GM12878 (cell line): ENCODE measurements around the gene EPB41L2. TPM values are rescaled to one million over a fixed set of nuclear protein-coding genes. Genes with fewer than 3 reads are reported as not detected.

ENCODE experiments used
- ATAC-seq: fragments of 200-7000 bp; cut with Tn5 transposase; 3 replicates; pipeline ENCODE4 v1.9.1; 2020; ENCODE audit warnings: mild to moderate bottlenecking, moderate library complexity
- BruUV-seq: library from RNA; stranded (reverse); fragments of 400-500 nt; replicated peaks from 2 replicates; lab custom pipeline; 2021; lab: Mats Ljungman, UMichigan
- CTCF ChIA-PET: fragments of 300-600 bp; sonication (Branson Sonifier 250); formaldehyde crosslinking; extraction: SDS; loops from one replicate; lab custom pipeline; 2021; ENCODE audit warnings: inconsistent platforms; lab: Yijun Ruan, JAX
- POLR2A ChIA-PET: fragments of 350-600 bp; formaldehyde crosslinking; extraction: SDS; loops from one replicate; lab custom pipeline; 2021; ENCODE audit warnings: inconsistent platforms; lab: Charles Lee
- RAD21 ChIA-PET: fragments of 300-600 bp; sonication (Branson Sonifier 250); formaldehyde crosslinking; loops from one replicate; lab custom pipeline; 2023; ENCODE audit warnings: antibody characterized with exemption; ENCODE audit not compliant: unreplicated experiment; lab: Charles Lee
- SMC1A ChIA-PET: fragments of 300-600 bp; sonication (Branson Sonifier 250); formaldehyde crosslinking; loops from one replicate; lab custom pipeline; 2023; ENCODE audit not compliant: unreplicated experiment, uncharacterized antibody; lab: Charles Lee
- DNase-seq: peaks from one replicate; pipeline ENCODE4 v3.0.0-alpha.2; 2011; ENCODE audit warnings: low read depth, low spot score
- FAIRE-seq: peaks from 3 replicates; lab custom pipeline; 2011; peaks lifted over from hg19 to GRCh38; lab: Jason Lieb, UNC
- H2AFZ ChIP-seq: 2 replicates; pipeline ENCODE4 v1.6.0; 2011; ENCODE audit warnings: low read depth, low read length, control low read depth; ENCODE audit not compliant: control insufficient read depth
- H3K27ac ChIP-seq: 2 replicates; pipeline ENCODE4 v1.5.1; 2011; ENCODE audit warnings: control low read depth; ENCODE audit not compliant: control insufficient read depth, insufficient read depth
- H3K27me3 ChIP-seq, 2 experiments: replicated peaks in 1 of 2; 2 replicates each; pipeline versions ENCODE4 v1.6.0 to v1.6.1; 2011; ENCODE audit warnings: low read length in 1 of 2; ENCODE audit not compliant: control insufficient read depth in 2 of 2, insufficient read depth in 2 of 2
- H3K36me3 ChIP-seq, 2 experiments: 2 replicates each; pipeline ENCODE4 v1.5.1; 2011; ENCODE audit warnings: low read length in 1 of 2; ENCODE audit not compliant: control insufficient read depth in 2 of 2, insufficient read depth in 2 of 2
- H3K4me1 ChIP-seq: 2 replicates; pipeline ENCODE4 v1.6.1; 2011; ENCODE audit warnings: mild to moderate bottlenecking, low read length, moderate library complexity, mixed read lengths; ENCODE audit not compliant: control insufficient read depth, insufficient read depth
- H3K4me2 ChIP-seq: 2 replicates; pipeline ENCODE4 v1.6.0; 2011; ENCODE audit warnings: control low read depth; ENCODE audit not compliant: control insufficient read depth, insufficient read depth
- H3K4me3 ChIP-seq: fragments of 200-600 bp; sonication (generic); 2 replicates; pipeline ENCODE4 v1.5.1; 2016
- H3K79me2 ChIP-seq: 2 replicates; pipeline ENCODE4 v1.6.0; 2011; ENCODE audit warnings: low read length; ENCODE audit not compliant: control insufficient read depth, insufficient read depth
- H3K9ac ChIP-seq: 2 replicates; pipeline ENCODE4 v1.8.0; 2011; ENCODE audit warnings: low read length, control low read depth, mixed read lengths; ENCODE audit not compliant: control insufficient read depth, insufficient read depth
- H3K9me3 ChIP-seq: replicated peaks from 3 replicates; pipeline ENCODE4 v1.5.1; 2011; ENCODE audit warnings: mild to moderate bottlenecking, low read length; ENCODE audit not compliant: control insufficient read depth, insufficient read depth
- H4K20me1 ChIP-seq: 2 replicates; pipeline ENCODE4 v1.6.0; 2011; ENCODE audit not compliant: control insufficient read depth, insufficient read depth
- ASH2L ChIP-seq: fragments of 300-600, 200-600 bp; sonication (generic); IDR thresholded peaks from 2 replicates; pipeline ENCODE4 v1.6.1; 2017; ENCODE audit warnings: low read depth, mild to moderate bottlenecking, borderline replicate concordance
- CBFB ChIP-seq: IDR thresholded peaks from 2 replicates; pipeline ENCODE4 v1.6.1; 2016; ENCODE audit warnings: antibody characterized with exemption, low read depth
- CEBPB ChIP-seq, 2 experiments: fragments of 150-350 bp in 1 of 2; IDR thresholded peaks; 2 replicates each; pipeline ENCODE4 v1.6.1; 2012 to 2014; ENCODE audit warnings: low read depth in 2 of 2, low read length in 2 of 2, borderline replicate concordance in 1 of 2, inconsistent platforms in 1 of 2
- EED ChIP-seq: sonication (generic); IDR thresholded peaks from 2 replicates; pipeline ENCODE4 v1.6.1; 2016; ENCODE audit warnings: antibody characterized with exemption, low read depth
- FOS ChIP-seq: IDR thresholded peaks from 3 replicates; pipeline ENCODE4 v1.6.1; 2011; ENCODE audit warnings: borderline replicate concordance; ENCODE audit not compliant: insufficient read length; ENCODE audit errors: extremely low read depth
- JUND ChIP-seq: IDR thresholded peaks from 2 replicates; pipeline ENCODE4 v1.6.1; 2012; ENCODE audit warnings: low read depth, mild to moderate bottlenecking, low read length, improper control_type of control experiment, moderate library complexity
- POLR2AphosphoS2 ChIP-seq: IDR thresholded peaks from 2 replicates; pipeline ENCODE4 v1.6.1; 2011; ENCODE audit warnings: low read depth, mild to moderate bottlenecking, low read length, improper control_type of control experiment, moderate library complexity
- RAD21 ChIP-seq: IDR thresholded peaks from 2 replicates; pipeline ENCODE4 v1.6.1; 2011; ENCODE audit warnings: mild to moderate bottlenecking, low read depth, low read length, moderate library complexity; ENCODE audit not compliant: insufficient read depth
- WRNIP1 ChIP-seq: IDR thresholded peaks from 2 replicates; pipeline ENCODE4 v1.6.1; 2011; ENCODE audit warnings: low read depth, low read length, improper control_type of control experiment, borderline replicate concordance
- ZBED1 ChIP-seq: IDR thresholded peaks from 2 replicates; pipeline ENCODE4 v1.6.1; 2016; ENCODE audit warnings: borderline replicate concordance
- ZNF217 ChIP-seq: fragments of 450-650 bp; IDR thresholded peaks from 2 replicates; pipeline ENCODE4 v1.6.1; 2017; ENCODE audit warnings: antibody characterized with exemption, mild to moderate bottlenecking
- ZSCAN29 ChIP-seq: fragments of 450-650 bp; IDR thresholded peaks from 2 replicates; pipeline ENCODE4 v1.6.1; 2017; ENCODE audit warnings: mild to moderate bottlenecking, moderate library complexity
- ZZZ3 ChIP-seq: IDR thresholded peaks from 2 replicates; pipeline ENCODE4 v1.6.1; 2011; ENCODE audit warnings: low read depth; ENCODE audit not compliant: control insufficient read depth, insufficient read length
- WGBS: methylation state at CpG from one replicate; pipeline ENCODE4 v1.1.6; 2016; ENCODE audit warnings: low lambda C conversion rate; ENCODE audit not compliant: insufficient replicate concordance, insufficient coverage; ENCODE audit errors: missing lambda C conversion rate; 5-methylcytosine and 5-hydroxymethylcytosine counted together
- in situ Hi-C: fragments of 300-500 bp; cut with MboI; formaldehyde crosslinking; loops from 9 replicates; pipeline ENCODE4 v1.14.3; 2018; ENCODE audit warnings: mixed read lengths
- intact Hi-C: fragments of 100-400 bp; cut with micrococcal nuclease; formaldehyde crosslinking; loops from one replicate; pipeline ENCODE4 v1.14.2; 2022; ENCODE audit not compliant: unreplicated experiment
- polyA plus RNA-seq, 11 experiments: library from polyadenylated mRNA; depleted of rRNA in 4 of 11; unstranded in 6 of 11; stranded (reverse) in 5 of 11; fragments of >200 nt; fragmentation: Nextera tagmentation in 4 of 11; fragmentation: Illumina TruSeq in 1 of 11; extraction: Ambion mirVana in 4 of 11; extraction: Trizol in 1 of 11; gene quantifications; 1 replicate in 1 of 11; 2 replicates in 10 of 11; pipeline versions ENCODE4 v1.2.1 to v1.2.3, GENCODE V29; 2011 to 2016; ENCODE audit warnings: inconsistent platforms in 2 of 11, missing spikeins in 2 of 11, low read depth in 1 of 11
- total RNA-seq, 4 experiments: library from RNA; depleted of rRNA in 3 of 4; stranded (reverse); fragments of >200 nt in 3 of 4; fragmentation: Illumina TruSeq in 1 of 4; extraction: Trizol in 1 of 4; gene quantifications; 2 replicates each; pipeline versions ENCODE4 v1.2.1 to v1.2.3, GENCODE V29; 2013 to 2021
- TF ChIP-seq, protein P1 (sequence below): fragments of 450-650 bp; IDR thresholded peaks from 2 replicates; pipeline ENCODE4 v1.6.1; 2018; ENCODE audit warnings: borderline replicate concordance, mild to moderate bottlenecking; ENCODE audit not compliant: partially characterized antibody
- TF ChIP-seq, protein P2 (sequence below): IDR thresholded peaks from 2 replicates; pipeline ENCODE4 v1.6.1; 2011; ENCODE audit warnings: mild to moderate bottlenecking, low read depth, low read length, moderate library complexity; ENCODE audit not compliant: insufficient replicate concordance

Gene EPB41L2
- total and polyA plus RNA-seq, 10 of the 15 experiments (the other 5 are each of a cell fraction or from before 2014, with no cell fraction given) = 7.4 to 41.6 (median 19.0) TPM

DNA sequence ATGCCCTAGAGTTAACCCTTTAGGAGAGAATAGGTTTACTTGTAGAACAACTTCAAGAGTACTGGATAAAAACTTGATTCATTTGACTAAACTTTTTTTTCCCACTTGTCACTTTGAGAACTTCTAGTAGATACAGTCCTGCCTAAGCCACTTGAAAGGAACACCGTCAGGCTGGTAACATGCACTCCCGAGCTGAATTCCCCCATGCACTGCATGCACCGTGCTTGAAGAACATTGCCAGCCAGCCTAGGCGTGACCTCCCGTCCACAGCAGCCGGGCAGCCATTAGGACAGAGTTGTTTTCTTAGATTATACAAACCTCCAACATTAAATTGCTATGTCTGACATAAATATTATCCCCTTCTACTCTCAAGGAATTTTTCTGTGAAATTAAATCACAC, 183.2 kb downstream of the EPB41L2 start:
- intact Hi-C loops (no loop called here), in situ Hi-C loops (loop anchor here (10.0 kb wide), 1 partner anchor 655 kb away; no protein-coding TSS in a partner anchor)
- no peaks in the 10 kb centered on the region for H3K4me1 ChIP-seq
- BruUV-seq = no TSS peak
- peaks cover 2% of the 10 kb centered on the region in 2 experiments; a peak in 3 of 4 replicates for H3K36me3 ChIP-seq
- TF ChIP-seq, protein P1, sequence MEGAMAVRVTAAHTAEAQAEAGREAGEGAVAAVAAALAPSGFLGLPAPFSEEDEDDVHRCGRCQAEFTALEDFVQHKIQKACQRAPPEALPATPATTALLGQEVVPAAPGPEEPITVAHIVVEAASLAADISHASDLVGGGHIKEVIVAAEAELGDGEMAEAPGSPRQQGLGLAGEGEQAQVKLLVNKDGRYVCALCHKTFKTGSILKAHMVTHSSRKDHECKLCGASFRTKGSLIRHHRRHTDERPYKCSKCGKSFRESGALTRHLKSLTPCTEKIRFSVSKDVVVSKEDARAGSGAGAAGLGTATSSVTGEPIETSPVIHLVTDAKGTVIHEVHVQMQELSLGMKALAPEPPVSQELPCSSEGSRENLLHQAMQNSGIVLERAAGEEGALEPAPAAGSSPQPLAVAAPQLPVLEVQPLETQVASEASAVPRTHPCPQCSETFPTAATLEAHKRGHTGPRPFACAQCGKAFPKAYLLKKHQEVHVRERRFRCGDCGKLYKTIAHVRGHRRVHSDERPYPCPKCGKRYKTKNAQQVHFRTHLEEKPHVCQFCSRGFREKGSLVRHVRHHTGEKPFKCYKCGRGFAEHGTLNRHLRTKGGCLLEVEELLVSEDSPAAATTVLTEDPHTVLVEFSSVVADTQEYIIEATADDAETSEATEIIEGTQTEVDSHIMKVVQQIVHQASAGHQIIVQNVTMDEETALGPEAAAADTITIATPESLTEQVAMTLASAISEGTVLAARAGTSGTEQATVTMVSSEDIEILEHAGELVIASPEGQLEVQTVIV = no peak
- TF ChIP-seq, protein P2, sequence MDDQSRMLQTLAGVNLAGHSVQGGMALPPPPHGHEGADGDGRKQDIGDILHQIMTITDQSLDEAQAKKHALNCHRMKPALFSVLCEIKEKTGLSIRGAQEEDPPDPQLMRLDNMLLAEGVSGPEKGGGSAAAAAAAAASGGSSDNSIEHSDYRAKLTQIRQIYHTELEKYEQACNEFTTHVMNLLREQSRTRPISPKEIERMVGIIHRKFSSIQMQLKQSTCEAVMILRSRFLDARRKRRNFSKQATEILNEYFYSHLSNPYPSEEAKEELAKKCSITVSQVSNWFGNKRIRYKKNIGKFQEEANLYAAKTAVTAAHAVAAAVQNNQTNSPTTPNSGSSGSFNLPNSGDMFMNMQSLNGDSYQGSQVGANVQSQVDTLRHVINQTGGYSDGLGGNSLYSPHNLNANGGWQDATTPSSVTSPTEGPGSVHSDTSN = no peak
- no peak for TF ChIP-seq ASH2L
- no peak for TF ChIP-seq ZZZ3
- no peak for TF ChIP-seq ZBED1
- no peak for TF ChIP-seq CBFB
- no peak for TF ChIP-seq EED
- no peak for TF ChIP-seq RAD21
- no peak for TF ChIP-seq JUND
- no peak for TF ChIP-seq WRNIP1
- TF ChIP-seq ZNF217 = no peak
- no peak for TF ChIP-seq POLR2AphosphoS2
- no peak for TF ChIP-seq ZSCAN29
- no peak for TF ChIP-seq CEBPB (IDR thresholded peaks at IDR 0.05; ENCODE audit: borderline replicate concordance in 1 of 2, low read depth in 2 of 2, low read length in 2 of 2)
- TF ChIP-seq FOS = no peak
- no peaks in the 10 kb centered on the region for H4K20me1 ChIP-seq
- 95% methylated on average over 6 of the region's 6 CpGs for WGBS
- ChIA-PET POLR2A (no interaction called here), RAD21 (interaction anchor here (1.2 kb wide), 1 partner anchor 654 kb away, joined by 3 read pairs; no protein-coding TSS in a partner anchor), CTCF (interaction anchor here (0.8 to 15.9 kb wide), 3 partner anchors 235 to 320 kb away, joined by 3 to 365 read pairs (median 3); no protein-coding TSS in a partner anchor), SMC1A (interaction anchor here (0.9 to 17.6 kb wide), 5 partner anchors 8 to 237 kb away, joined by 3 to 301 read pairs (median 3); no protein-coding TSS in a partner anchor)
- H3K4me3 ChIP-seq = no peak overlapping the region
- H3K9me3 ChIP-seq = no peaks in the 10 kb centered on the region
- ATAC-seq (no peak), DNase-seq (no peak), FAIRE-seq (no peak)
- no peak overlapping the region for H3K27ac ChIP-seq
- no peak overlapping the region for H3K4me2 ChIP-seq
- no peak overlapping the region for H3K9ac ChIP-seq
- H2AFZ ChIP-seq = no peak overlapping the region
- H3K27me3 ChIP-seq = no peaks in the 10 kb centered on the region
- no peaks in the 10 kb centered on the region for H3K79me2 ChIP-seq
